AG04450 (cell line): Measurements from ENCODE around the gene ACR. TPM values are rescaled to one million over a fixed set of nuclear protein-coding genes. Genes with fewer than 3 reads are reported as not detected.

ENCODE experiments used
- CTCF ChIA-PET: fragments of 300-600, 350-600 bp; formaldehyde crosslinking; extraction: SDS; loops from one replicate; lab custom pipeline; 2022; ENCODE audit warnings: antibody characterized with exemption, inconsistent platforms; lab: Charles Lee
- POLR2A ChIA-PET: fragments of 350-600 bp; formaldehyde crosslinking; extraction: SDS; loops from one replicate; lab custom pipeline; 2021; ENCODE audit warnings: antibody characterized with exemption, inconsistent platforms; lab: Yijun Ruan, JAX
- DNase-seq: peaks from one replicate; pipeline ENCODE4 v3.0.0-alpha.2; 2011; ENCODE audit warnings: low read depth, low spot score
- H3K27ac ChIP-seq: one replicate; pipeline ENCODE4 v1.5.1; 2012; ENCODE audit warnings: low read depth, low read length, control low read depth
- H3K27me3 ChIP-seq: one replicate; pipeline ENCODE4 v1.6.0; 2012; ENCODE audit warnings: low read length; ENCODE audit not compliant: control insufficient read depth, insufficient read depth
- H3K4me3 ChIP-seq: 2 replicates; pipeline ENCODE4 v1.5.1; 2011; ENCODE audit warnings: mild to moderate bottlenecking, low read depth, low read length, control low read depth
- H3K9me3 ChIP-seq: 2 replicates; pipeline ENCODE4 v1.5.1; 2012; ENCODE audit warnings: low read length; ENCODE audit not compliant: control insufficient read depth, insufficient read depth
- polyA plus RNA-seq: library from polyadenylated mRNA; depleted of rRNA; stranded (reverse); fragments of >200 nt; gene quantifications from 2 replicates; pipeline ENCODE4 v1.2.3, GENCODE V29; 2011
- TF ChIP-seq, protein P1 (sequence below): IDR thresholded peaks from 2 replicates; pipeline ENCODE4 v1.5.1; 2011; ENCODE audit warnings: low read depth, low read length, control low read depth, inconsistent platforms

ACR gene
- polyA plus RNA-seq, 1 experiment, result not detected

DNA sequence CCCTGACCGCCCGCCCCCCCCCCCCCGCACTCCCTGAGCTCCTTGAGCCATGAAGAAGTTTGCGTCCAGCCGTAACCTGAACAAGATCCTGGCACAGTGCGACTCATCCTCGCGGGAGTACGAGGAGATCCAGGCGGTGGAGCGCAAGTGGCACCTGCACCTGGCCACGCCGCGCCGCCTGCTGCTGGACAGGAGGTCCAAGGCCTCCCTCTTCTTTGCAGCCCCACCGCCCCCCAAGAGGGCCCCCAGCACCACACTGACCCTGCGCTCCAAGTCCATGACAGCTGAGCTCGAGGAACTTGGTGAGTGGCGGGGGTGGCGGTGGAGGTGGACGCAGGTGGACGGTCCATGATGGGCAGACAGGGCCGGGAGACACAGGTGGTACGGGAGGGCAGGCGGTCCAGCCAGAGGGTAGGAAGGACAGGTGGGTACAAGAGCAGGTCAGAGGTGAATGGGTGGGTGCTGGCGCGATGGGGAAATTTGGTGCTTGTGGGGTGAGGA, 32.1 kb upstream of the ACR start:
- Histone ChIP-seq H3K27ac (no peak overlapping the region), H3K4me3 (no peak overlapping the region), H3K9me3 (no peaks in the 10 kb centered on the region; the same call in 1 of the 2 replicates), H3K27me3 (no peaks in the 10 kb centered on the region)
- no peak for DNase-seq
- CTCF ChIA-PET, result interaction anchor here (1.2 kb wide), 1 partner anchor 8 kb away, joined by 3 read pairs; no protein-coding TSS in a partner anchor
- TF ChIP-seq, protein P1, sequence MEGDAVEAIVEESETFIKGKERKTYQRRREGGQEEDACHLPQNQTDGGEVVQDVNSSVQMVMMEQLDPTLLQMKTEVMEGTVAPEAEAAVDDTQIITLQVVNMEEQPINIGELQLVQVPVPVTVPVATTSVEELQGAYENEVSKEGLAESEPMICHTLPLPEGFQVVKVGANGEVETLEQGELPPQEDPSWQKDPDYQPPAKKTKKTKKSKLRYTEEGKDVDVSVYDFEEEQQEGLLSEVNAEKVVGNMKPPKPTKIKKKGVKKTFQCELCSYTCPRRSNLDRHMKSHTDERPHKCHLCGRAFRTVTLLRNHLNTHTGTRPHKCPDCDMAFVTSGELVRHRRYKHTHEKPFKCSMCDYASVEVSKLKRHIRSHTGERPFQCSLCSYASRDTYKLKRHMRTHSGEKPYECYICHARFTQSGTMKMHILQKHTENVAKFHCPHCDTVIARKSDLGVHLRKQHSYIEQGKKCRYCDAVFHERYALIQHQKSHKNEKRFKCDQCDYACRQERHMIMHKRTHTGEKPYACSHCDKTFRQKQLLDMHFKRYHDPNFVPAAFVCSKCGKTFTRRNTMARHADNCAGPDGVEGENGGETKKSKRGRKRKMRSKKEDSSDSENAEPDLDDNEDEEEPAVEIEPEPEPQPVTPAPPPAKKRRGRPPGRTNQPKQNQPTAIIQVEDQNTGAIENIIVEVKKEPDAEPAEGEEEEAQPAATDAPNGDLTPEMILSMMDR, result no peak
- POLR2A ChIA-PET, result no interaction called here

DNA sequence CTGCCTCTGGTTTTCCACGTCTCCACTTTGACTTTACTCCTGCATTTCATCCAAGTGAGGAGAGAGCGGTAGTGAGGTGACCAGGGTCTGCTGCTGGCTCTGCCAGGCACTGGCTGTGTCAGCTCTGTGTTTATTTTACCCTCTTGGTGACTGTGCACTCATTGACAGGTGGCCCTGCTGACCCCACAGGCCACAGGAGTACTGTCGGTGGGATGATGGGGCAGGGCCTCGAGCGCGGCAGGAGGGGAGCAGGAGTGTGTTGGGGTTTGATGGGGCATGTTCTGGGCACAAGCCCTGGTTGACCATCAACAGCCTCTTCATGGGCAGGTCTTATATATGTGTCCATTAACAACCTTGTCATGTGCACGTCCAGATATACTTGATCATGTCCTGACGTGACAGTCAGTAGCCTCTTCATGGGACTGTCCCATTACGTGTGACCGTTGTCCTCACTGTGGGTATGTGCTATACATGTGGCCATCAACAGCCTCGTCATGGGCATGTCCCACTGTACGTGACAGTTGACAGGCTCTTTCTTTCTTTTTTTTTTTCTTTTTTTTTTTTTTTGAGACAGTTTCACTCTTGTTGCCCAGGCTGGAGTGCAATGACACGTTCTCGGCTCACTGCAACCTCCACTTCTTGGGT, 31.4 kb upstream of the ACR start:
- Histone ChIP-seq H3K4me3 (no peak overlapping the region), H3K27me3 (no peaks in the 10 kb centered on the region), H3K27ac (no peak overlapping the region), H3K9me3 (no peaks in the 10 kb centered on the region; the same call in 1 of the 2 replicates)
- CTCF ChIA-PET, result interaction anchor here (1.2 kb wide), 1 partner anchor 8 kb away, joined by 3 read pairs; no protein-coding TSS in a partner anchor
- TF ChIP-seq, protein P1, result no peak
- DNase-seq, result no peak
- POLR2A ChIA-PET, result no interaction called here

DNA sequence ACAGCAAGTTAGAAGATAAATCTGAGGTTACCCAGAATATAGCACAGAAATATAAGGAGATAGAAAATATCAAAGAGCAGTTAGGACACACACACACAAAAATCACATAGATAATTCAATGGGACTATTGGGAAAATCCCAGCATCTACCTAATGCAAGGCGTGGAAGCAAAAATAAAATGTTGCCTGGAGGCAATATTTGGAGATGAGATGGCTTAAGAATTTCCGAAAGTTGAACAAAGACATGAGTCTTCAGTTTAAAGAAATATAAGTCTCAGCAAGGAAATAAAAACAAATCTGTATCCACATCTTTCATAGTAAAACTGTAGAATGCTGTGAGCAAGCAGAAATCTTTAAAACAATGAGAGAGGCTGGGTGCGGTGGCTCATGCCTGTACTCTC, 29.5 kb upstream of the ACR start:
- DNase-seq, result no peak
- Histone ChIP-seq H3K27ac (no peak overlapping the region), H3K9me3 (no peaks in the 10 kb centered on the region; the same call in 1 of the 2 replicates), H3K27me3 (no peaks in the 10 kb centered on the region), H3K4me3 (no peak overlapping the region)
- TF ChIP-seq, protein P1, result no peak
- ChIA-PET CTCF (no interaction called here), POLR2A (no interaction called here)

DNA sequence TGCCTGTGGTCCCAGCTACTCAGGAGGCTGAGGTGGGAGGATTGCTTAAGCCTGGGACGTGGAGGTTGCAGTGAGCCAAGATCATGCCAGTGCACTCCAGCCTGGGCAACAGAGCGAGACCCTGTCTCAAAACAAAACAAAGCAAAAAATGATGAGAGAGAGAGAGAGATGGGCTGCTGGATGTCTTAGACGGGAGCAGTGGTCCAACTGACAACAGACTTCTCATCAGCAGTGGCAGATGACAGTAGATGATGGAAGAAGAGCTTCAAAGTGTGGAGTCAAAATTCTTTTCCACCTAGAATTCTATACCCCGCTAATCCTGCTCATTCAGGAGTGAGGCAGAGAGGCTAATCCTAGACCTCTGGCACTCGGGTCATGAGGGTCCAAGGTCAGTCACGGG, 29.0 kb upstream of the ACR start:
- H3K9me3 ChIP-seq, result no peaks in the 10 kb centered on the region; the same call in 1 of the 2 replicates
- no peak overlapping the region for H3K27ac ChIP-seq
- H3K4me3 ChIP-seq, result no peak overlapping the region
- ChIA-PET POLR2A (no interaction called here), CTCF (interaction anchor here (1.1 kb wide), 1 partner anchor 66 kb away, joined by 3 read pairs; no protein-coding TSS in a partner anchor)
- TF ChIP-seq, protein P1, result no peak
- H3K27me3 ChIP-seq, result no peaks in the 10 kb centered on the region
- no peak for DNase-seq

DNA sequence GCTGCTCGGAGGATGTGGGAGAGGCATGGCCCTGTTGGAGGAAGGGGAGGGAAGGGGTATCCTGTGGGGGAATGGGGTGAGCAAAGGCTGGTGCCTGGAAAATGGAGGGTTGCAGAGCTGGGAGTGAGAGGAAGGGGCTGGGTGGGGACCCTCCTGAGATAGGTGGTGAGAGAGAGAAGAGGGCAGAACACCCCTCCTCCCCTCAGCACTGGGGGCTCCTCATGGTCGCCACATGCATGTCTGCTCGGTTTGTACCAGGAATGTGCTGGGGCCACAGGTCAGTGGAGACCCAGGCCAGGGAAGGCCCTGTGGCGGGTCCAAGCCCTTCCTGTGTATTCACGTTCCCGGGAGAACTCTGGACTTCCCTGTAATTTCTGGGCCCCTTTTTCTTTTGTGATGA, 27.8 kb upstream of the ACR start:
- DNase-seq, result no peak
- Histone ChIP-seq H3K27me3 (no peaks in the 10 kb centered on the region), H3K27ac (no peak overlapping the region), H3K4me3 (no peak overlapping the region), H3K9me3 (no peaks in the 10 kb centered on the region; the same call in 1 of the 2 replicates)
- TF ChIP-seq, protein P1, result no peak
- ChIA-PET POLR2A (no interaction called here), CTCF (interaction anchor here (1.1 kb wide), 1 partner anchor 65 kb away, joined by 3 read pairs; no protein-coding TSS in a partner anchor)
